Esophagus squamous epithelium (tissue), 5 donors: Measurements from ENCODE around the gene SMR3A. TPM values are rescaled to one million over a fixed set of nuclear protein-coding genes. Genes with fewer than 3 reads are reported as not detected.

Source experiments
- DNase-seq: peaks from one replicate; lab custom pipeline; 2025; lab: John Stamatoyannopoulos, UW
- H3K27ac ChIP-seq, 4 donors: fragments of 200-600 bp; sonication (generic); one replicate each; pipeline ENCODE4 v1.5.1; 2016 to 2019; ENCODE audit warnings: mild to moderate bottlenecking in 1 of 4
- H3K27me3 ChIP-seq, 4 donors: fragments of 200-600 bp; sonication (generic); 1 replicate in 3 of 4; 2 replicates in 1 of 4; pipeline versions ENCODE4 v1.5.1 to v1.6.0; 2017 to 2021; ENCODE audit warnings: antibody characterized with exemption in 1 of 4
- H3K36me3 ChIP-seq, 3 donors: fragments of 200-600 bp; sonication (generic); one replicate each; pipeline ENCODE4 v1.5.1; 2016 to 2019
- H3K4me1 ChIP-seq, 3 donors: fragments of 200-600 bp; sonication (generic); one replicate each; pipeline ENCODE4 v1.5.1; 2017 to 2019
- H3K4me3 ChIP-seq, 4 donors: fragments of 200-600 bp; sonication (generic); 1 replicate in 3 of 4; 2 replicates in 1 of 4; pipeline ENCODE4 v1.5.1; 2016 to 2019; ENCODE audit warnings: mild to moderate bottlenecking in 2 of 4, moderate library complexity in 1 of 4
- H3K9me3 ChIP-seq, 3 donors: fragments of 200-600 bp; sonication (generic); one replicate each; pipeline ENCODE4 v1.5.1; 2016 to 2019
- CTCF ChIP-seq, 6 experiments: fragments of 450-650 bp in 4 of 6; fragments of 200-600 bp in 2 of 6; sonication (generic) in 2 of 6; IDR thresholded peaks; one replicate each; pipeline ENCODE4 v1.5.1; 2016 to 2019; ENCODE audit warnings: antibody characterized with exemption in 6 of 6, mild to moderate bottlenecking in 4 of 6, moderate library complexity in 4 of 6
- POLR2A ChIP-seq, 4 donors: fragments of 450-650 bp; IDR thresholded peaks; one replicate each; pipeline ENCODE4 v1.6.1; 2017; ENCODE audit warnings: antibody characterized with exemption in 4 of 4, mild to moderate bottlenecking in 4 of 4, moderate library complexity in 3 of 4
- WGBS, 2 donors: methylation state at CpG; one replicate each; pipeline ENCODE4 v1.1.5; 2018; 5-methylcytosine and 5-hydroxymethylcytosine counted together
- intact Hi-C: fragments of 100-400 bp; cut with DNase I; formaldehyde crosslinking; loops from one replicate; pipeline ENCODE4 v1.15.0; 2022
- total RNA-seq, 4 donors: library from RNA; depleted of rRNA; stranded (reverse); fragments of >200 nt; gene quantifications; one replicate each; pipeline ENCODE4 v1.1.0, GENCODE V29; 2016
- donor health status: DM: yes; HTN: yes; CAD: no.

The SMR3A gene
- total RNA-seq = not detected

GRCh38 chr4:70360460-70360859 lies at the start of gene SMR3A:
SMR3A (plus strand) TSS chr4:70360760; CDS start chr4:70362116, 1,356 bp downstream.
- no peak for DNase-seq
- no peaks in the 10 kb centered on the region for H3K27me3 ChIP-seq
- H3K36me3 ChIP-seq = no peaks in the 10 kb centered on the region
- no peaks in the 10 kb centered on the region for H3K9me3 ChIP-seq
- no peak for TF ChIP-seq POLR2A (IDR thresholded peaks at IDR 0.05)
- no peak for TF ChIP-seq CTCF (IDR thresholded peaks at IDR 0.05)
- intact Hi-C loops = no loop called here
- no peak within 1 kb of the TSS for H3K27ac ChIP-seq
- H3K4me1 ChIP-seq = no peaks in the 10 kb centered on the region
- H3K4me3 ChIP-seq = no peak within 1 kb of the TSS
- WGBS, 2 donors = 77 to 78% methylated on average over 3 of the region's 3 CpGs

GRCh38 chr4:70313736-70314135 lies 46.8 kb upstream of the SMR3A start:
- Histone ChIP-seq H3K4me3 (no peak overlapping the region), H3K9me3 (no peaks in the 10 kb centered on the region), H3K27ac (no peak overlapping the region), H3K4me1 (no peaks in the 10 kb centered on the region), H3K27me3 (no peaks in the 10 kb centered on the region), H3K36me3 (no peaks in the 10 kb centered on the region)
- intact Hi-C loops = no loop called here
- TF ChIP-seq POLR2A (IDR thresholded peaks at IDR 0.05) (no peak), CTCF (IDR thresholded peaks at IDR 0.05) (no peak)
- no peak for DNase-seq

GRCh38 chr4:70315928-70316327 lies 44.6 kb upstream of the SMR3A start:
- WGBS, 2 donors = 13 to 17% methylated on average over 1 of the region's 1 CpG
- intact Hi-C loops = no loop called here
- no peaks in the 10 kb centered on the region for H3K36me3 ChIP-seq
- no peak for DNase-seq
- no peaks in the 10 kb centered on the region for H3K27me3 ChIP-seq
- H3K4me3 ChIP-seq = no peak overlapping the region
- H3K4me1 ChIP-seq = no peaks in the 10 kb centered on the region
- H3K9me3 ChIP-seq = no peaks in the 10 kb centered on the region
- no peak overlapping the region for H3K27ac ChIP-seq
- TF ChIP-seq POLR2A (IDR thresholded peaks at IDR 0.05) (no peak), CTCF (IDR thresholded peaks at IDR 0.05) (no peak)

- Histone ChIP-seq H3K36me3 (no peaks in the 10 kb centered on the region), H3K4me3 (no peak overlapping the region), H3K27ac (no peak overlapping the region), H3K27me3 (no peaks in the 10 kb centered on the region), H3K9me3 (no peaks in the 10 kb centered on the region), H3K4me1 (no peaks in the 10 kb centered on the region)
- intact Hi-C loops = no loop called here
- WGBS, 2 donors = 73 to 84% methylated on average over 2 of the region's 2 CpGs
- DNase-seq = no peak
- TF ChIP-seq CTCF (IDR thresholded peaks at IDR 0.05) (no peak), POLR2A (IDR thresholded peaks at IDR 0.05) (no peak)
Measured at GRCh38 chr4:70326052-70326451, 34.5 kb upstream of the SMR3A start.

GRCh38 chr4:70334681-70335080 lies 25.9 kb upstream of the SMR3A start, which contains the start of gene CABS1:
CABS1 (plus strand) TSS chr4:70334981; CDS start chr4:70335040, 59 bp downstream.
- no peak within 1 kb of the TSS for H3K4me3 ChIP-seq
- H3K27ac ChIP-seq = no peak within 1 kb of the TSS
- H3K27me3 ChIP-seq = no peaks in the 10 kb centered on the region
- TF ChIP-seq POLR2A (IDR thresholded peaks at IDR 0.05) (no peak), CTCF (IDR thresholded peaks at IDR 0.05) (no peak)
- no peaks in the 10 kb centered on the region for H3K36me3 ChIP-seq
- no peak for DNase-seq
- H3K4me1 ChIP-seq = no peaks in the 10 kb centered on the region
- 79% methylated on average over 3 of the region's 3 CpGs for WGBS, 2 donors
- intact Hi-C loops = no loop called here
- H3K9me3 ChIP-seq = no peaks in the 10 kb centered on the region
